Mucosa of rectum (tissue), 2 donors: ENCODE results near the gene SDK1.

Experiments used
- H3K27ac ChIP-seq, 2 donors: one replicate each; pipeline ENCODE4 v1.7.0; 2013; ENCODE audit warnings: inconsistent platforms in 2 of 2, low read depth in 2 of 2, low read length in 2 of 2
- H3K27me3 ChIP-seq, 2 donors: one replicate each; pipeline ENCODE4 v1.7.0; 2013; ENCODE audit warnings: low read length in 2 of 2; ENCODE audit not compliant: control insufficient read depth in 2 of 2, insufficient read depth in 2 of 2
- H3K36me3 ChIP-seq, 2 donors: one replicate each; pipeline ENCODE4 v1.7.0; 2013; ENCODE audit warnings: low read length in 2 of 2; ENCODE audit not compliant: control insufficient read depth in 2 of 2, insufficient read depth in 2 of 2
- H3K4me1 ChIP-seq, 2 donors: one replicate each; pipeline ENCODE4 v1.7.0; 2013; ENCODE audit warnings: low read length in 2 of 2, mild to moderate bottlenecking in 1 of 2; ENCODE audit not compliant: control insufficient read depth in 2 of 2, insufficient read depth in 2 of 2
- H3K4me3 ChIP-seq, 2 donors: one replicate each; pipeline ENCODE4 v1.7.0; 2013; ENCODE audit warnings: low read length in 2 of 2
- H3K9ac ChIP-seq, 2 donors: one replicate each; pipeline ENCODE4 v1.7.0; 2013; ENCODE audit warnings: low read length in 2 of 2, low read depth in 1 of 2, mild to moderate bottlenecking in 1 of 2
- H3K9me3 ChIP-seq, 2 donors: one replicate each; pipeline ENCODE4 v1.7.0; 2013; ENCODE audit warnings: low read length in 2 of 2; ENCODE audit not compliant: control insufficient read depth in 2 of 2
- donor health status: healthy.
- donor health status: Normal muscosa, but diverticular disease.

Gene SDK1

DNA sequence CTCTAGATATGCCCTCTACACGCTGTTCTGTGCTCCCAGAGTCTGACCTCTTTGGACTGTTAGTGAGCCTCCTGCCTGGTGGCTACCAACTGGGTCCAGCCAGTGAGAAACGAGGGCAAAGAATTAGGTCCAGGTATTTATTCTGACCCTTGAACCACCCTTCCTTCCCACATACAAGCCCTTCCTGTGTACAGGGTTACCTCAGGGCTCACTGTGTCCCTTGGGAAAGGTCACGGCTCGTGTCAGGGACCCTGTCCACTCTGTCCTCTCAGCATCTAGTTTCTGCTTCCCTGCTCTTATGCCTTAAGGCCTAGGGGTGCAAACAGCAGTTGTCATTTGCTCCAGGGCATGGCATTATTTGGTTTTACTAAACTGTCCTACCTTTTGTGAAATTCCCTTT lies 180.4 kb downstream of the SDK1 start:
- Histone ChIP-seq H3K9ac (no peak overlapping the region), H3K9me3 (no peaks in the 10 kb centered on the region), H3K27ac (no peak overlapping the region), H3K36me3 (no peaks in the 10 kb centered on the region), H3K4me1 (no peaks in the 10 kb centered on the region), H3K27me3 (peaks cover 0 to 1% of the 10 kb centered on the region in 2 donors), H3K4me3 (no peak overlapping the region)

DNA sequence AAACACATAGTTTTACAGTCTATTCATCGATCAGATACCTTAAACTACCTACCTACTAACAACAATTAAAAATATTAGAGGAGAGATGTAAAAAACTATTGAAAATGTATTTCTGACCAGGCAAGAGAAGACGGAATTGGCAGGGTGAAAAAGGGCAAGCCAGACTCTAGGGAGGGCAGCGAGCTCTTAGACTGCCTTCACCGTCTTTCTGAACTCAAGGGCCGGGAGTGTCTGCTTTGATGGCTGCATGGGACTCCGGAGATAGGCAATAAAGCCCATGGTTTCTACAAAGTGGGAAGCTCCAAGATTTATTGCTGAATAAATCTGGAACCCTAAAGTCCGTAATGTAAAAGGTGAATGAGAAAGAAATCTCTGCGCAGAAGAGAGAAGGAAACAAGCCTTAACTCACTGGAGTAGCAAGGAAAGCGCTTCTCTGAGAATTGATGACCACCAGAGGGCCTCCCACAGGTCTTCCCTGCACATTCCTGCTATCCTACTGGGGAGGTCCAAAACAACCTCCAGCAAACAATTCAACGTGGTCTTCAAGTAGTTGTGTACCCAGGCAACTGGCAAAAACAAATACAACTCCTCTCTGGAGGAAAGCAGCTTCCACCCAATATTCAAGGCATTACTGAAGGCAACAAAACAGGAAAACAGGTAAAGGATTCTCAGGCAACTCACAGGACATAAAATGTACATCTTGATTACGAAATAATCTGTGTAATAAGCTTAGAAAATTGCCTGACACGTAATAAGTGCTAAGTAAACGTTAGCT lies 181.3 kb downstream of the SDK1 start:
- Histone ChIP-seq H3K27ac (no peak overlapping the region), H3K9me3 (no peaks in the 10 kb centered on the region), H3K4me1 (no peaks in the 10 kb centered on the region), H3K27me3 (peaks cover 0 to 1% of the 10 kb centered on the region in 2 donors), H3K9ac (no peak overlapping the region), H3K4me3 (no peak overlapping the region), H3K36me3 (no peaks in the 10 kb centered on the region)

DNA sequence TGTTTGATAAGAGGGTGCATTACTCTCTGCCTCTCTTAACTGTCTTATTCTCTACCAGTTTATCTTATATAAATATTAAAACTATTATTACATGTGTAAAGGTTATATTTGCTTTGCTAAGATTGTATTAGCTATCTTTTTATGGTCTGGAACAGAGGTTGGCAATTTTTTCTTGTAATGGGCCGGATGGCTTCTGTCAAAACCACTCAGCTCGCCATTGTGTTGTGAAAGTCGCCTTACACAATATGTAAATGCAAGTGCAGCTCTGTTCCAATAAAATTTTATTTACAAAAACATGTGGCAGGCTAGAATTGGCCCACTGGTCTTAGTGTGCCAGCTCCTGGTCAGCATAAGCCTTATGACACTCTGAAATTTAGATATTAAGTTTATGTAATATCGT lies 185.8 kb downstream of the SDK1 start:
- peaks cover 0 to 1% of the 10 kb centered on the region in 2 donors for H3K27me3 ChIP-seq
- no peaks in the 10 kb centered on the region for H3K36me3 ChIP-seq
- H3K4me3 ChIP-seq, result no peak overlapping the region
- H3K9me3 ChIP-seq, result no peaks in the 10 kb centered on the region
- no peak overlapping the region for H3K9ac ChIP-seq
- no peaks in the 10 kb centered on the region for H3K4me1 ChIP-seq
- H3K27ac ChIP-seq, result no peak overlapping the region

DNA sequence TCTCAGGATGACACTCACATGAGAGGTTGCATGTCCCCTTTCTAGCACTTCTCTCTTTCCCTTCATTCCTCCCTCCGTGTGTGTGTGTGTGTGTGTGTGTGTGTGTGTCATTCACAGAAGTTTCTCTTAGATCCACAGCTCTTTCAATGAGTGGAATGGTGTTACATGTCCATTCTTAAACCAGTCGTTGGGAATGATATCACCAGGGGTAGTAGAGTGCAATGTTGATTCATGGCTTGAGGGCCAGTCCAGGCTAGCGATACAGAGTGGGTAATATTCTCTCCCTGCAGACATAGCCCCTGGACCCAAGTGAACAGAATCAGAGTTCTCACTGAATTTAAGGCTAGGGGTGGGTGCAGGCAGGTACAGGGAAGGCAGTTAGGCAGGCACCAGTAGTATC lies 187.8 kb downstream of the SDK1 start:
- H3K9me3 ChIP-seq, result no peaks in the 10 kb centered on the region
- no peak overlapping the region for H3K27ac ChIP-seq
- H3K9ac ChIP-seq, result no peak overlapping the region
- no peaks in the 10 kb centered on the region for H3K4me1 ChIP-seq
- peaks cover 0 to 1% of the 10 kb centered on the region in 2 donors for H3K27me3 ChIP-seq
- no peak overlapping the region for H3K4me3 ChIP-seq
- no peaks in the 10 kb centered on the region for H3K36me3 ChIP-seq

DNA sequence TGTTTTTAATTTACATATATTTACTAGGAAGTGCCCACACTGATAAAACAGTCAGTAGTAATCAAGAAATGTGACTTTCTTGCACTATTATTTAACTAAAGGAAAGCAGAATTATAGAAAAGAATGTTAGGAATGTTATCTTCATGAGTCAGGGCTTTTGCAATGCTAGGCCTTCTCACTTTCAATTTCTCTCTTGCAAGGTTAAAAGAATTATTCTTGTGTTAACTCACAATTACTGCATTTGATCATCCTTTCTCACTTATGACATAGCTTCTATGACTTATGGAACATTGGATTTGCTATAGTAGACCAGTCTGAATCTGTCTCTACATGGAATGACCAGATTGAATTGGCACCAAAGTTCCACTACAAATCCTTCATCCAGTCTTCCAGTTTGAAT lies 192.4 kb downstream of the SDK1 start:
- H3K4me3 ChIP-seq, result no peak overlapping the region
- H3K27me3 ChIP-seq, result no peaks in the 10 kb centered on the region
- no peak overlapping the region for H3K27ac ChIP-seq
- no peak overlapping the region for H3K9ac ChIP-seq
- H3K36me3 ChIP-seq, result no peaks in the 10 kb centered on the region
- H3K9me3 ChIP-seq, result no peaks in the 10 kb centered on the region
- no peaks in the 10 kb centered on the region for H3K4me1 ChIP-seq

DNA sequence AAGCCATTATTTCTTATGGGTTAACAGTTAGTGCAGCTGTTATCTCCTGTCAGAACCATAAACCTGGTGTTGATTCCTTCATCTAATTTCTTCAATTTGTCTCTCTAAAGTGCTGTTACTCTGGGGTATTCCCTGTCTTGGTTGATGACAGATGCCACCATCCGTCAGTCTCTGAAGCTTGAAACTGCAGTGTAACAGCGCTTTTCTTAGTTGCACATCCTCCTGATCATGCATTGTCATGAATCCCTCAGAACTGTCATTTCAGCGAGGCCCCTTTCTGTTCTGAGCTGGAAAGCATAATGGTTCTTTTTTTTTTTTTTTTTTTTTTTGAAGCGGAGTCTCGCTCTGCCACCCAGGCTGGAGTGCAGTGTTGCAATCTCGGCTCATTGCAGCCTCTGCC lies 193.9 kb downstream of the SDK1 start:
- no peaks in the 10 kb centered on the region for H3K9me3 ChIP-seq
- no peaks in the 10 kb centered on the region for H3K4me1 ChIP-seq
- no peak overlapping the region for H3K9ac ChIP-seq
- H3K36me3 ChIP-seq, result no peaks in the 10 kb centered on the region
- no peaks in the 10 kb centered on the region for H3K27me3 ChIP-seq
- H3K4me3 ChIP-seq, result no peak overlapping the region
- no peak overlapping the region for H3K27ac ChIP-seq

DNA sequence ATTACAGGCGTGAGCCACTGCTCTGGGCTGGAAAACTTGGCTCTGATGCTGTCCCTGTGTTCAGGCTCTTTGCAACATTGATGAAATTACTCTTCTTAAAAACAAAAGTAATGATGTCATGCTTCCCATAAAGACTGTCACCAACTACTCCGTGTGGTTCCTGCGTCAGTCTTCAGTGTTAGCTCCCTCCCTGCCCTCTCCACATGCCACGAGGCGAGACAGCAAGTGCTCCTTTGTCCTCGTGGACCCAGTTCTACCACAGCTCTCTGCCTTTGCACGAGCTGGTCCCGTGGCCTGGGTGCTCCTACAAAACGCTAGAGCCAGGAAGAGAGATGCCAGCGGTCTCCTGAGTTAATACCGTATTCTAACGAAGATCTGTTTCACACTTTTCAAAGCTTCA lies 194.5 kb downstream of the SDK1 start:
- Histone ChIP-seq H3K27ac (no peak overlapping the region), H3K9ac (no peak overlapping the region), H3K4me1 (no peaks in the 10 kb centered on the region), H3K4me3 (no peak overlapping the region), H3K9me3 (no peaks in the 10 kb centered on the region), H3K27me3 (no peaks in the 10 kb centered on the region), H3K36me3 (no peaks in the 10 kb centered on the region)

DNA sequence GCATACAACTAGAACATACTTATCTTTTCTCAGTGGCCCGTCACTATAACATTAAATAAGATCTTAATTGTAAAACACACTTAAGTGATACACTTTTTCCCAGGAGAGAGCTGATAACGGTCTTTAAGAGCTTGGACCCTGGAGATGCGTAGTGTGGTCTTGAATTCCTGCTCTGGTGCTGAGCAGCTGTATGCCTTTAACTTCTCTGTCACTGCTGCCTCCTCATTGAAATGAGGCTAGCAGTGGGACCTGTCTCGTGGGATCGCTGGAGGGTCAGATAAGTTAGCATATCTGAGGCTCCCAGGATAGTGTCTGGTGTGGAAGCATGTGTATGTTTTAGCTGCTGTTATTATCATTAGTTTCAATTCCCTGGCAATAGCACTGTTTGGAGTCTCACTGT lies 194.9 kb downstream of the SDK1 start:
- Histone ChIP-seq H3K36me3 (no peaks in the 10 kb centered on the region), H3K4me1 (no peaks in the 10 kb centered on the region), H3K27me3 (no peaks in the 10 kb centered on the region), H3K27ac (no peak overlapping the region), H3K9ac (no peak overlapping the region), H3K4me3 (no peak overlapping the region), H3K9me3 (no peaks in the 10 kb centered on the region)

DNA sequence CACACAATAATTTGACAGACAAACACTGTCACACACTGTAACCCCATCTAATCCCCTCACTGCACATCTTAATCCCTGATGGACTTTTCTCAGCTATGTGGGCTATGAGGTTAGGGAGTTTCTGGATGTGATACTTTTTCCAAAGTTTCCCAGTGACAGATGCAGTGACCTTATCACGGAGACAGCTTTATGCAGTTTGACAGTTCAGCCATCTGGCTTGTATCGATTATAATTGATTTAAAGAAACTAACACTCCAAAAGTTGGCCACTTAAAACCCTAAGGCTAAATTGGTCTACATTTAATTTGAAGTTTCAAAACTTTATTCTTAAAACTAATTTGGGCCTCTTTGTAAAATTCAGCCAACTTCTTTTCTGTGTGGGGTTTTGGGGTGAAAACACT lies 196.7 kb downstream of the SDK1 start:
- no peak overlapping the region for H3K4me3 ChIP-seq
- no peaks in the 10 kb centered on the region for H3K9me3 ChIP-seq
- no peak overlapping the region for H3K27ac ChIP-seq
- H3K27me3 ChIP-seq, result no peaks in the 10 kb centered on the region
- no peak overlapping the region for H3K9ac ChIP-seq
- H3K4me1 ChIP-seq, result no peaks in the 10 kb centered on the region
- H3K36me3 ChIP-seq, result no peaks in the 10 kb centered on the region

DNA sequence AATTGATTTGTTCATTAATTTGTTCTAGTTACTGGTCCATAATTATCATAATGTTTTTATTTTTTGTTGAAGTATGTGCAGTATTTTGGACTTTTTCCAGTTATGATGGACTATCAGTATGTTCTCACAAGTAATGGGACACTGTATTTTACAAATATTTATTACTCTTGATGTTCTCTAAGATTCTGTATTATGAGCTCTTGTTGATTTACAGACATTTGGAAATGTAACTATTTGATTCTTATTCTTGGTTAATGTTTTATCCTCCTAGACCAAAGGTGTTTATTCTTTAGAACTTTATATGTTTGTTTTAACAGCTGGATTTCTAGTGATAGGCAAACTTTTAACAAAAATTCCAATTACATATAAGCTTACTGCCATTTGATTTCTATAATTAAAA lies 200.6 kb downstream of the SDK1 start:
- peaks cover 0 to 2% of the 10 kb centered on the region in 2 donors for H3K9me3 ChIP-seq

More for the DNA sequence above, 200.6 kb downstream of the SDK1 start:
- no peak overlapping the region for H3K9ac ChIP-seq
- no peaks in the 10 kb centered on the region for H3K27me3 ChIP-seq
- no peaks in the 10 kb centered on the region for H3K4me1 ChIP-seq
- H3K27ac ChIP-seq, result no peak overlapping the region
- H3K36me3 ChIP-seq, result no peaks in the 10 kb centered on the region
- H3K4me3 ChIP-seq, result no peak overlapping the region
